Fibroblast of lung (primary cell): Measurements from ENCODE around the gene GRAMD1A.

ENCODE experiments used
- CTCF ChIP-seq, 2 donors: IDR thresholded peaks in 1 of 2; conservative IDR thresholded peaks in 1 of 2; 1 replicate in 1 of 2; 2 replicates in 1 of 2; pipeline ENCODE4 v1.5.1; 2011 to 2012; ENCODE audit warnings: low read length in 2 of 2, control low read depth in 1 of 2, inconsistent platforms in 1 of 2, low read depth in 1 of 2, mild to moderate bottlenecking in 1 of 2
- EZH2 ChIP-seq: IDR thresholded peaks from 2 replicates; pipeline ENCODE4 v1.5.1; 2012; ENCODE audit warnings: low read length, control low read depth, mild to moderate bottlenecking; ENCODE audit errors: missing control alignments

- no peak for TF ChIP-seq CTCF (conservative IDR thresholded peaks at IDR 0.05 in 1 of 2, IDR thresholded peaks at IDR 0.05 in 1 of 2; ENCODE audit: low read depth in 1 of 2, low read length in 2 of 2)
- TF ChIP-seq EZH2 = no peak
Observed at GRCh38 chr19:34953092-34953491, 47.0 kb upstream of the GRAMD1A start.
